AG09309 (cell line): ENCODE data around the gene EXOC6B.

Source experiments
- DNase-seq: peaks from one replicate; pipeline ENCODE4 v3.0.0-alpha.2; 2010; ENCODE audit warnings: low read depth
- H3K4me3 ChIP-seq: 2 replicates; pipeline ENCODE4 v1.5.1; 2011; ENCODE audit warnings: mild to moderate bottlenecking, low read depth, low read length, moderate library complexity; ENCODE audit not compliant: control insufficient read depth
- TF ChIP-seq, protein P1 (sequence below): IDR thresholded peaks from 2 replicates; pipeline ENCODE4 v1.5.1; 2011; ENCODE audit warnings: mild to moderate bottlenecking, low read depth, low read length, inconsistent platforms; ENCODE audit not compliant: insufficient read depth, control insufficient read depth; ENCODE audit errors: missing control alignments

Gene EXOC6B

DNA sequence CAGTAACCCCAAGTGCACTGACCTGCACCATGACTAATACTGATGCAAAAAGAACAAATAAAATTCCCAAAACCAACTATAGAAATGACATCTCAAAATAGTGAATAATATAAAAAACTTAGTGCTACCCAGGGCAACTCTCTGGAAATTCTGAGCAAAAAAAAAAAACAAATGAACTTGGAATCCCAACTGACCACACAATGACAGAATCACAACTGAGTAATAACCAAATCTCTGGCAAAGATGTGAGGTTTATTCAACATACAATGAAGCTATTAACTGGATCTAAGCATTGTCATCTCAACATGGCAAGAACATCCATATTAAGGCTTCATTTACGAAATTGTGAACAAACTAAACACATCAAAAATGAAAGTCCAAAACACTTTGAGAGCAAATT lies 22.7 kb downstream of the EXOC6B start:
- no peak overlapping the region for H3K4me3 ChIP-seq
- TF ChIP-seq, protein P1, sequence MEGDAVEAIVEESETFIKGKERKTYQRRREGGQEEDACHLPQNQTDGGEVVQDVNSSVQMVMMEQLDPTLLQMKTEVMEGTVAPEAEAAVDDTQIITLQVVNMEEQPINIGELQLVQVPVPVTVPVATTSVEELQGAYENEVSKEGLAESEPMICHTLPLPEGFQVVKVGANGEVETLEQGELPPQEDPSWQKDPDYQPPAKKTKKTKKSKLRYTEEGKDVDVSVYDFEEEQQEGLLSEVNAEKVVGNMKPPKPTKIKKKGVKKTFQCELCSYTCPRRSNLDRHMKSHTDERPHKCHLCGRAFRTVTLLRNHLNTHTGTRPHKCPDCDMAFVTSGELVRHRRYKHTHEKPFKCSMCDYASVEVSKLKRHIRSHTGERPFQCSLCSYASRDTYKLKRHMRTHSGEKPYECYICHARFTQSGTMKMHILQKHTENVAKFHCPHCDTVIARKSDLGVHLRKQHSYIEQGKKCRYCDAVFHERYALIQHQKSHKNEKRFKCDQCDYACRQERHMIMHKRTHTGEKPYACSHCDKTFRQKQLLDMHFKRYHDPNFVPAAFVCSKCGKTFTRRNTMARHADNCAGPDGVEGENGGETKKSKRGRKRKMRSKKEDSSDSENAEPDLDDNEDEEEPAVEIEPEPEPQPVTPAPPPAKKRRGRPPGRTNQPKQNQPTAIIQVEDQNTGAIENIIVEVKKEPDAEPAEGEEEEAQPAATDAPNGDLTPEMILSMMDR: no peak
- no peak for DNase-seq

DNA sequence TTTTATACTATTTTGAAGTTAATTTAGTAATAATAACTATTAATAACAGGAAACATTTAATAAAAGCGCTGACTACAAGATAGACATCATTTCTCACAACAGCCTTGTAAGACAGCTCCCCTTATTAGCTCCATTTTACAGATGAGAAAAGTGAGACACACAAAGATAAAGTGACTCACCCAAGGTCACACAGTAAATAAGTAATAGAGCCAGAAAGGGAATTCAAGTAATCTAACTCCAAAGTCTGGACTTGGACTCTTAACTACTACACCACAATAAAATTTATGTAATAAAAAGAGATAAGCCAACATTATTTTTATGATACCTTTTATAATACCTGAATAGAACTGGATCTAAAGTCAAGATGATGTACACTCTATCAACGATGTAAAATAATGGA lies 25.3 kb downstream of the EXOC6B start:
- no peak for DNase-seq
- no peak overlapping the region for H3K4me3 ChIP-seq
- TF ChIP-seq, protein P1: no peak

DNA sequence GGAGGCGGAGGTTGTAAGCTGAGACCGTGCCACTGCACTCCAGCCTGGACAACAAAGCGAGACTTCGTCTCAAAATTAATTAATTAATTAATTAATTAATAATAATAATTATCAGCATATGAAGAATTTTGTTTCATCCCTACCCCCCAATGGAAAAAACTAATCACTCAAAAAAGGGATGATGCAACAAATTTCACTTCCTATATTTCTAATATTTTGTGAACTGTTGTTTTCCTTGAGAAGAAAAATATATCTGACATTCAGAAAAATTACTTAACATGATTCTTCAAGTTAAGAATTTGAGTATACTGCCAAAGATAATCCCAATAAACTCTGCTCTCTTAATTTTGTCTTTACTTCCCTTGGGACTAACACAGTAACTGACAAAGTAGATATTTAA lies 28.1 kb downstream of the EXOC6B start:
- TF ChIP-seq, protein P1: no peak
- DNase-seq: no peak
- H3K4me3 ChIP-seq: no peak overlapping the region

DNA sequence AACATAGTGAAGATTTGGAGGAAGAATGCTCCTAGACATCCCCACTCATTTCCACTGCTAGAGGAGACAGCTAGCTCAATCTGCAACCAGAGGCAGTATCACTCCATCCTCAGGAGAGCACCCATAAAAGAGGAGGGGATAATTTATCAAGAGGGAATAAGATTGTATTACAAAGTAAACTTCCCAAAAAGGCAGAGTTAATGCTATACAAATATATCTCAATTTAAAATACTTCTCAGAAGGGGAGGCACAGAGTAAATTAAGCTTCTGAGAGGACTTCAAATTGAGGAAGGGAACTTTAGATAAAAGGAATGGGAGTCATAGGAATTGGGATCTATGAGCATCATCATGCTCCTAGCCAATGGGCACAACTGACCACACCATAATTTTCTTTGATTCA lies 29.1 kb downstream of the EXOC6B start:
- H3K4me3 ChIP-seq: no peak overlapping the region
- DNase-seq: no peak
- TF ChIP-seq, protein P1: no peak

DNA sequence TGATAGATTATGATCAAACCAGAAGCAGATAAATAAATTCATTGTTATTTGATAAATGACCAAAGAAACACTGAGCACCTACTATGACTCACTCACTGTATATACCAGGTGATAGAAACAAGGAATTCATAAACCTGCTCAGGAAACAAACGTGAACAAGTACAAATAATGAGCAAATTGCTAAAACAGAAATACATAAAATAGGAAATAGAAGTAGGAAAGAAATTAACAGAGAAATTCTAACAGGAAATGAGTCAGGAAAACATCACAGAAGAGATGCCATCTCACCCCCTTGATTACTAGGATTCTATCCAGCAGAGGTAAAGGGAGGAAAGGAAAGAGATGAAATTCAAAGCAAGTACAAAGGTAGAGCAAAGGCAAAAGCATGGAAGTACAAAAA lies 31.3 kb downstream of the EXOC6B start:
- TF ChIP-seq, protein P1: no peak
- H3K4me3 ChIP-seq: no peak overlapping the region
- DNase-seq: no peak

DNA sequence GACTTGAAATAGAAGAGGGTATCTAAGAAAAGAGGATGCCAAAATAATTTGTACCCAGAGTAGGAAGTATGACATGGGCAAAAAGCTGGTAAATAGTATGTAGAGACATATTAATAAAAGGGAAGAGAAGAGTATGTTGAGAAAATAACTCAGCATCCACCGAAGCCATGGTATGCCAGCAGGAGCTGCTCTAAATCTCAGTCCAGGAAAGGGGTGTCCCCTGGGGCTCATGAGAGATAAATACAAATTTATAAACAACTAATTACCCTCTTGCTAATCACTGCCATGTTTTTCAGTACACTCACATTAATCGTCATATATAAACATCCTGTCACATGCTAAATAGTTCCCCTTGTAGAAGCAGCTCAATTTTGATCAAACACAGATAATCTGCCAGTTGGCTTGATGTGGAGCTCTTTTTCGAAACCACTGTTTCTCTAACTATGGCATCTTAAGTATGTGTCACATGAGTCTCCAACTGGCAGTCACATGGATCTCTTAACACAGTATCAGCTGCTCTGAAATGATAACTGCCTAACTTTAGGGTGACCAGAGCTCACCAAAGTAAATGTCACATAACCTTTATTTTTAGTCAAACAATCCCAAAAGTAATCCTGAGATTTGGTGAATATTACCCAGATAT lies 31.9 kb downstream of the EXOC6B start:
- H3K4me3 ChIP-seq: no peak overlapping the region
- no peak for DNase-seq
- TF ChIP-seq, protein P1: no peak
